ENCODE data around the gene HSD17B3. TPM values are rescaled to one million over a fixed set of nuclear protein-coding genes. Genes with fewer than 3 reads are reported as not detected.

HSD17B3 gene
- total RNA-seq, 2 donors from 2014 or later, result not detected

GRCh38 chr9:96343515-96344360 lies 41.8 kb upstream of the HSD17B3 start:
- TF ChIP-seq CTCF (IDR thresholded peaks at IDR 0.05), result no peak
- H3K27ac ChIP-seq, result peak overlapping the region; percentile 5 to 52
- H3K27me3 ChIP-seq, result no peaks in the 10 kb centered on the region
- peaks cover 0 to 6% of the 10 kb centered on the region in 2 donors for H3K9me3 ChIP-seq
- H3K4me1 ChIP-seq, result peaks cover 0 to 21% of the 10 kb centered on the region in 2 donors
- H3K4me3 ChIP-seq, result no peak overlapping the region
- DNase-seq (ENCODE audit: low spot score), result no peak
- H3K36me3 ChIP-seq, result peaks cover 15% of the 10 kb centered on the region

GRCh38 chr9:96342571-96343245 lies 40.7 kb upstream of the HSD17B3 start:
- H3K27ac ChIP-seq, result peak overlapping the region in 1 of 2 donors; percentile 29
- no peak for DNase-seq (ENCODE audit: low spot score)
- H3K9me3 ChIP-seq, result no peaks in the 10 kb centered on the region
- no peak for TF ChIP-seq CTCF (IDR thresholded peaks at IDR 0.05)
- peaks cover 0 to 21% of the 10 kb centered on the region in 2 donors for H3K4me1 ChIP-seq
- H3K36me3 ChIP-seq, result peaks cover 6% of the 10 kb centered on the region
- H3K4me3 ChIP-seq, result no peak overlapping the region
- H3K27me3 ChIP-seq, result no peaks in the 10 kb centered on the region

- DNase-seq (ENCODE audit: low spot score), result no peak
- no peak overlapping the region for H3K4me3 ChIP-seq
- no peak for TF ChIP-seq CTCF (IDR thresholded peaks at IDR 0.05)
- H3K36me3 ChIP-seq, result peaks cover 6% of the 10 kb centered on the region
- peaks cover 0 to 21% of the 10 kb centered on the region in 2 donors for H3K4me1 ChIP-seq
- no peak overlapping the region for H3K27ac ChIP-seq
- H3K27me3 ChIP-seq, result no peaks in the 10 kb centered on the region
- no peaks in the 10 kb centered on the region for H3K9me3 ChIP-seq
Observed at GRCh38 chr9:96340707-96341106, 38.7 kb upstream of the HSD17B3 start.

GRCh38 chr9:96338299-96338698 lies 36.3 kb upstream of the HSD17B3 start:
- no peak for TF ChIP-seq CTCF (IDR thresholded peaks at IDR 0.05)
- no peaks in the 10 kb centered on the region for H3K27me3 ChIP-seq

GRCh38 chr9:96333958-96334357 lies 32.0 kb upstream of the HSD17B3 start:
- H3K9me3 ChIP-seq, result no peaks in the 10 kb centered on the region
- no peak for TF ChIP-seq CTCF (IDR thresholded peaks at IDR 0.05)
- H3K27me3 ChIP-seq, result no peaks in the 10 kb centered on the region

More at GRCh38 chr9:96338299-96338698, 36.3 kb upstream of the HSD17B3 start:
- DNase-seq (ENCODE audit: low spot score), result no peak
- Histone ChIP-seq H3K36me3 (peaks cover 6% of the 10 kb centered on the region), H3K9me3 (no peaks in the 10 kb centered on the region), H3K4me1 (peaks cover 0 to 7% of the 10 kb centered on the region in 2 donors), H3K4me3 (no peak overlapping the region), H3K27ac (no peak overlapping the region)

More at GRCh38 chr9:96333958-96334357, 32.0 kb upstream of the HSD17B3 start:
- Histone ChIP-seq H3K27ac (no peak overlapping the region), H3K4me1 (no peaks in the 10 kb centered on the region), H3K36me3 (no peaks in the 10 kb centered on the region), H3K4me3 (no peak overlapping the region)
- no peak for DNase-seq (ENCODE audit: low spot score)

Measured in right atrium auricular region (tissue), 2 donors.